Kidney epithelial cell (primary cell): Measurements from ENCODE around the gene PRTG. TPM values are rescaled to one million over a fixed set of nuclear protein-coding genes. Genes with fewer than 3 reads are reported as not detected.
"Not testable (repeated sequence)": the region's sequence is repeated elsewhere in the genome, so short reads cannot be mapped to it uniquely, and the experiment has no call there.

Experiments
- DNase-seq: peaks from one replicate; pipeline ENCODE4 v3.0.0-alpha.2; 2010; ENCODE audit warnings: low read depth
- H3K27me3 ChIP-seq: 2 replicates; pipeline ENCODE4 v1.6.0; 2011; ENCODE audit warnings: low read length; ENCODE audit not compliant: control insufficient read depth, insufficient read depth
- H3K36me3 ChIP-seq: 2 replicates; pipeline ENCODE4 v1.5.1; 2011; ENCODE audit warnings: low read length; ENCODE audit not compliant: control insufficient read depth, insufficient read depth
- H3K4me3 ChIP-seq: 2 replicates; pipeline ENCODE4 v1.5.1; 2011; ENCODE audit warnings: low read depth, mild to moderate bottlenecking, control low read depth, low read length
- total RNA-seq: library from RNA; depleted of rRNA; stranded (reverse); fragments of >200 nt; gene quantifications from 2 replicates; pipeline ENCODE4 v1.2.3, GENCODE V29; 2015
- TF ChIP-seq, protein P1 (sequence below): IDR thresholded peaks from 2 replicates; pipeline ENCODE4 v1.5.1; 2011; ENCODE audit warnings: mild to moderate bottlenecking, moderate library complexity, low read length, control low read depth, inconsistent platforms; ENCODE audit not compliant: insufficient read depth, poor library complexity, severe bottlenecking

Gene PRTG
- total RNA-seq, 1 donor from 2014 or later, result 9.4 TPM

DNA sequence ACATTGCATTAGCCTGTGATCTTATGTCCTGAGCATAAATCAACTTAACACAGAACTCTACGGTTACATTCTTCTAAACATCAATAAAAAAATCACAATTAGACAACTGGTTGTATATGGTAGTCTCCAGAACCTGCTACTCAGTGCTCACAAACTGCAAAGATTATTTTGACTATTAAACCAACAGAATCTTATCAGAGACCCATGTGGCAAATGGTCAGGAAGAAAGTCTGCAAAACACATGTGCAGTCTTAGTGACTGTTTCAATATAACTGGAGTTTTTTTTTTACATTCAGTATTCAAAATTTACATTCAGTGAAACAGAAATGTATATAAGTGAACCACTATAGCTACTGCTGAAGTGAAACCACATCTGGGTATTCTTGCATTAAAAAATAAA lies 127.5 kb downstream of the PRTG start:
- Histone ChIP-seq H3K27me3 (no peaks in the 10 kb centered on the region), H3K36me3 (no peaks in the 10 kb centered on the region), H3K4me3 (no peak overlapping the region)
- TF ChIP-seq, protein P1, sequence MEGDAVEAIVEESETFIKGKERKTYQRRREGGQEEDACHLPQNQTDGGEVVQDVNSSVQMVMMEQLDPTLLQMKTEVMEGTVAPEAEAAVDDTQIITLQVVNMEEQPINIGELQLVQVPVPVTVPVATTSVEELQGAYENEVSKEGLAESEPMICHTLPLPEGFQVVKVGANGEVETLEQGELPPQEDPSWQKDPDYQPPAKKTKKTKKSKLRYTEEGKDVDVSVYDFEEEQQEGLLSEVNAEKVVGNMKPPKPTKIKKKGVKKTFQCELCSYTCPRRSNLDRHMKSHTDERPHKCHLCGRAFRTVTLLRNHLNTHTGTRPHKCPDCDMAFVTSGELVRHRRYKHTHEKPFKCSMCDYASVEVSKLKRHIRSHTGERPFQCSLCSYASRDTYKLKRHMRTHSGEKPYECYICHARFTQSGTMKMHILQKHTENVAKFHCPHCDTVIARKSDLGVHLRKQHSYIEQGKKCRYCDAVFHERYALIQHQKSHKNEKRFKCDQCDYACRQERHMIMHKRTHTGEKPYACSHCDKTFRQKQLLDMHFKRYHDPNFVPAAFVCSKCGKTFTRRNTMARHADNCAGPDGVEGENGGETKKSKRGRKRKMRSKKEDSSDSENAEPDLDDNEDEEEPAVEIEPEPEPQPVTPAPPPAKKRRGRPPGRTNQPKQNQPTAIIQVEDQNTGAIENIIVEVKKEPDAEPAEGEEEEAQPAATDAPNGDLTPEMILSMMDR, result no peak
- DNase-seq, result no peak

DNA sequence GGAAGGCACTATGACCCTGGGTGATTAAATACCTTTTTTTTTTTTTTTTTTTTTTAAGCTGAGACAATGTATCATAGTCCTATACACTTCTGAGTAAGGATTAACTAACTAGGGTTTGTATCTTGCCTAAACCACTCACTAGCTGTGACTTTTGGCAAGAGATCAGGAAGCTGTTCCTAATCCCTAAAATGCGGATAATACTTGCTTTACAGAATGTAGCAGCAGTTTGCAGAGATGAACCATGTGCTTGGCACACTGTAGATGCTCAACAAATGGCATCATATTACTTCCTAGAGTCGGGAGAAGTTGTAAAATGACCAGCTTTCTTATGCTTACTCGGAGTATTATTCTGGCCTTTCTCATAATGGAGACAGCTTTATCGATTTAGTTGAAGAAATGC lies 129.2 kb downstream of the PRTG start:
- no peak for DNase-seq
- TF ChIP-seq, protein P1, result no peak
- Histone ChIP-seq H3K36me3 (no peaks in the 10 kb centered on the region), H3K4me3 (no peak overlapping the region), H3K27me3 (no peaks in the 10 kb centered on the region)

DNA sequence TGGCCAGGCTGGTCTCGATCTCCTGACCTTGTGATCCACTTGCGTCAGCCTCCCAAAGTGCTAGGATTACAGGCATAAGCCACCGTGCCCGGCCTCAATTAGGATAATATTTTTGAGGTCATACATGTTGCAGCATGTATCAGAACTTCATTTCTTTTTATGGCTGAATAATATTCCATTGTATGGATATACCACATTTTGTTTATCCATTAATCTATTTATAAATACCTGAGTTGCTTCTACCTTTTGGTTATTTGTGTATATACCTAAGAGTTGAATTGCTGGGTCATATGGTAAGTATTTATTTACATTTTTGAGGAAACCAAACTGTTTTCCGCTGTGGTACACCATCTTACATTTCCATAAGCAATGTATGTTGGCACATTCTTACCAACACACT lies 136.7 kb downstream of the PRTG start:
- no peak for DNase-seq
- no peaks in the 10 kb centered on the region for H3K27me3 ChIP-seq
- TF ChIP-seq, protein P1, result no peak
- H3K4me3 ChIP-seq, result no peak overlapping the region
- no peaks in the 10 kb centered on the region for H3K36me3 ChIP-seq

DNA sequence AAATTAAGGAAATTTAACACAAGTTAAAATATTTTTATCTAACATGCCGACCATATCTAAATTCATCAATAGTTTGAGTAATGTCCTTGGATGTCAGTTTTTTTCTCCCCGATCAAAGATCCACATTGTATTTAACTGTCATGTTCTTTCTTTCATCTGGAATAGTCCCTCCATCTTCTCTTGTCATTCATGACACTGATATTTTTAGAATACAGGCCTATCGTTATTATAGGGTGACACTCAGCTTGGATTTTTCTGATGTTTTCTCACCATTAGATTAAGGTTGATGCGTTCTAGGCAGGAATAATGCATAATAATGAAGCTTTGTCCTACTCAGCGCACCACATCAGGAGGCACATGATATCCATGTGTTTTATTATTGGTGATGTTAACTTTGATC lies 141.6 kb downstream of the PRTG start:
- no peak overlapping the region for H3K4me3 ChIP-seq
- DNase-seq, result no peak
- no peaks in the 10 kb centered on the region for H3K27me3 ChIP-seq
- TF ChIP-seq, protein P1, result no peak
- no peaks in the 10 kb centered on the region for H3K36me3 ChIP-seq

DNA sequence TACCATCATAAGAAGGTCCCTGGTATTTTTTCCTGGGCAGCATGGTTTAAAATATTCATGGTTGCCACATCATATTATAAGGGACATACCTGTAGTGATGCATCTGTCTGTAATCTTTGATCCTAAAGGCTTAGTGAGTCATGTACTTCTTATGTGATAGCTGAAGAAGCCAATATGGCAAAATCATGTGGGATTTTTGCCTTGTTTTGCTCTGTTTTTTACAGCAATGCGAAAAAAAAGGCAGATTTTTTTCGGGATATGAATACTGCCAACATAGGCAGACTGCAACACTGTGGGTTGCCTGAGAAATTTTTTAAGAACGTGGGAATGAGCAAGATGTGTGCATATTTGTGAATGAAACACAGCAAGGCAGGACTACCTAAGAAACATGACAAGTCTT lies 143.5 kb downstream of the PRTG start:
- H3K4me3 ChIP-seq, result no peak overlapping the region
- DNase-seq, result no peak
- TF ChIP-seq, protein P1, result no peak
- H3K27me3 ChIP-seq, result no peaks in the 10 kb centered on the region
- H3K36me3 ChIP-seq, result no peaks in the 10 kb centered on the region

DNA sequence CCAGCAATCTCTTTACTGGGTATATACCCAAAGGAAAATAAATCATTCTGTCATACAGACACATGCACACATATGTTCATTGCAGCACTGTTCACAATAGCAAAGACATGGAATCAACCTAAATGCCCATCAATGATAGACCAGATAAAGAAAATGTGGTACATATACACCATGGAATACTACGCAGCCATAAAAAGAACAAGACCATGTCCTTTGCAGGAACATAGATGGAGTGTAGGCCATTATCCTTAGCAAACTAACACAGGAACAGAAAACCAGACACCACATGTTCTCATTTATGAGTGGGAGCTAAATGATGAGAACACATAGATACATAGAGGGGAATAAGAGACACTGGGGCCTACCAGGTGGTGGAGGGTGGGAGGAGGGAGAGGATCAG lies 149.9 kb downstream of the PRTG start:
- not testable (repeated sequence) for H3K4me3 ChIP-seq, DNase-seq, H3K27me3 ChIP-seq, H3K36me3 ChIP-seq
